Measurements from ENCODE around the gene ELOVL6.
"Not testable (repeated sequence)": the region's sequence is repeated elsewhere in the genome, so short reads cannot be mapped to it uniquely, and the experiment has no call there.

Gene ELOVL6

GRCh38 chr4:110198435-110199416 is at the start of gene ELOVL6:
TSS of gene ELOVL6 (minus strand) at chr4:110198615. CDS start at chr4:110198335, 280 bp downstream.
- DNase-seq = peak; percentile 89

GRCh38 chr4:110248100-110248499 is 49.7 kb upstream of the ELOVL6 start:
- DNase-seq = no peak

GRCh38 chr4:110247591-110247990 is 49.2 kb upstream of the ELOVL6 start:
- no peak for DNase-seq

- DNase-seq = no peak
Measured at GRCh38 chr4:110245577-110245976, 47.2 kb upstream of the ELOVL6 start.

GRCh38 chr4:110236324-110236723 is 37.9 kb upstream of the ELOVL6 start:
- no peak for DNase-seq

DNA sequence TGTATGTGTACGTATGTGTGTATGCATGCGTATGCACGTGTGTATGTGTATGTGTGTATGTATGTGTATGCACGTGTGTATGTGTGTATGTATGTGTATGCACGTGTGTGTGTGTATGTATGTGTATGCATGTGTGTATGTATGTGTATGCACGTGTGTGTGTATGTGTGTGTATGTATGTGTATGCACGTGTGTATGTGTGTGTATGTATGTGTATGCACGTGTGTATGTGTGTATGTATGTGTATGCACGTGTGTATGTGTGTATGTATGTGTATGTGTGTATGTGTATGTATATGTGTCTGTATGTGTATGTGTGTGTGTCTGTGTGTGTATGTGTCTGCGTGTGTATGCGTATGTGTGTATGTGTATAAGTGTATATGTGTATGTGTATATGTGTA is 35.2 kb upstream of the ELOVL6 start:
- DNase-seq = not testable (repeated sequence)

DNA sequence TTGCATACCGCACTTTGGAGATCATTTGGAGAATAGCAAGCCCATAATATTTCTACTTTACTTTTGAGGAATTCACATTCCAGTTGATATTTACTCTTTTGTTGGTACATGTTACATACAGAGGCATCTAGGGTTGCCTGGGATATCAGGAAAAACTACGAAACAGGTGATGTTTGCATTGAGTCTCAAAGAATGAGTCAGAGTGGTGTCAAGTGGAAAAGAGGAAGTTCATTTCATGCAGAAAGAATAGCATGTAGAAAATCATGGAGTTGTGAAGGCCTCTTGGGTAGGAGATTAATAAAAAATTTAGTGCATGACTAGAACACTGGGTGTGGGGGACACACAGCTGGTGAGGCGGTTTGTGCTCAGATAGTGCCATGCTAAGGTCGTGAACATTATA is 33.5 kb upstream of the ELOVL6 start:
- DNase-seq = no peak

- no peak for DNase-seq
Measured at GRCh38 chr4:110229266-110229665, 30.9 kb upstream of the ELOVL6 start.

- DNase-seq = no peak
Measured at GRCh38 chr4:110224812-110225211, 26.4 kb upstream of the ELOVL6 start.

DNA sequence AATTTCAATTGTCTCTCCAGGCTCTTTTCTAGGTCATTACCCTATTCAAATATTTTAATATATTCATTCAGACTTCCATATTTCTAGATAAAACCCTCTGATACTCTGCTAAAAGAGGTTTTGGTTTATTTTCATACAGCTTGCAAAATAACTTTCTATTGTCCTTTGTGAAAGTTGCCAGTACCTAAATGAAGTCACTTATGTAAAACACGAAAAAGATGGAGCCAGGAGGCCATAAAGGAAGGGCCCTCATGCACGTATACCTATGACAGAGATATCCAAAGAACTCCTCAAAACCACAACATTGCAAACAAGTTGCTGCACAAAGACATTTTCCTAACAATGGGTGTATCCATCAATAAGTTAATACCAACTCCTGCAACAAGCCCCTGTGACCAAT is 25.7 kb upstream of the ELOVL6 start:
- no peak for DNase-seq

DNA sequence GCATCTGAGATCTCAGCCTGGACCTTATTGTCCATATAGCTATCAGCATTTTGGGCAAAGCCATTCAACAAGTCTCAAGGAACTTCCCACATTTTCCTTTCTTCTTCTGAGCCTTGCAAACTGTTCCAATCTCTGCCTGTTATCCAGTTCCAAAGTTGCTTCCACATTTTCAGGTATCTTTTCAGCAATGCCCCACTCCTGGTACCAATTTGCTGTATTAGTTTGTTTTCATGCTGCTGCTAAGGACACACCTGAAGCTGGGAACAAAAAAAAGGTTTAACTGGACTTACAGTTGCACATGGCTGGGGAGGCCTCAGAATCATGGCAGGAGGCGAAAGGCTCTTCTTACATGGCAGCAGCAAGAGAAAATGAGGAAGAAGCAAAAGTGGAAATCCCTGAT is 20.5 kb upstream of the ELOVL6 start:
- DNase-seq = not testable (repeated sequence)

DNA sequence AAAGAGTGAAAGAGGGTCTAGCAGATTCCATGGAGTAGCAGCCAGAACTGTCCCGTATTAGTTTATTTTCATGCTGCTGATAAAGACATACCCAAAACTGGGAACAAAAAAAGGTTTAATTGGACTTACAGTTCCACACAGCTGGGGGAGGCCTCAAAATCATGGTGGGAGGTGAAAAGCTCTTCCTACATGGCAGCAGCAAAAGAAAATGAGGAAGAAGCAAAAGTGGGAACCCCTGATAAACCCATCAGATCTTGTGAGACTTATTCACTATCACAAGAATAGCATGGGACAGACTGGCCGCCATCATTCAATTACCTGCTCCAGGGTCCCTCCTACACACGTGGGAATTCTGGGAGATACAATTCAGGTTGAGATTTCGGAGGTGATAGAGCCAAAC is 18.8 kb upstream of the ELOVL6 start:
- DNase-seq = not testable (repeated sequence)

GRCh38 chr4:110216129-110216528 is 17.7 kb upstream of the ELOVL6 start:
- no peak for DNase-seq

DNA sequence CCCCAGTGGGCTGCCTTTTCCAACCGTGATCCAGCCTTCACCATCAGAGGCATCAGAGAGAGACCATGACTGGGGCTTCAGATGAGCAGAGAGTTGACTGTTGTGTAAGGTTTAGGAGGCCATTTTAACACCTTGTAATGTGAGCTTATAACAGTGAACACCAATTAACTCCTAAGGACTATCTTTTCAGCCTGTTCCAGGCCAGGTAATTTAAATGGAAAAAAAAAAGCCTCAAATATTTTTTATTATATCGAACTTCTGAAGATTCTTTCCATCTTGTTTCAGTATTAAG is 13.3 kb upstream of the ELOVL6 start:
- no peak for DNase-seq

GRCh38 chr4:110211007-110211769 is 12.8 kb upstream of the ELOVL6 start:
- no peak for DNase-seq

- DNase-seq = no peak
Measured at GRCh38 chr4:110208419-110208818, 10.0 kb upstream of the ELOVL6 start.

DNA sequence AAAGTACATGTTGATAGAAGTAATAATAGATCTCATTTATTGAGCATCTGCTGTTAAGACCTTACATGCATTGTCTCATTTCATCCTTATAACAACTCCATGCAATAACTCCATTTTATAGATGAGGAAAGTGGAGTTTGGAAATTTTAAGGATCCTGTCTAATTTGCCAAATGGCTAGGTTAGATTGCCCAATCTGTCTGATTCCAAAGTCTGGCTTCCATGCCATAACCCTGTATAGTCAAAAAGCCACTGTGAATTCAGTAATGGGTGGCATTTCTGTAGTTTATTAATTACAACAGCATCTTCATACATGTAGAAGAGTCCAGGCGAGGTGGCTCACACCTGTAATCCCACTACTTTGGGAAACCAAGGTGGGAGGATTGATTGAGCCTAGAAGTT is 8.8 kb upstream of the ELOVL6 start:
- no peak for DNase-seq

DNA sequence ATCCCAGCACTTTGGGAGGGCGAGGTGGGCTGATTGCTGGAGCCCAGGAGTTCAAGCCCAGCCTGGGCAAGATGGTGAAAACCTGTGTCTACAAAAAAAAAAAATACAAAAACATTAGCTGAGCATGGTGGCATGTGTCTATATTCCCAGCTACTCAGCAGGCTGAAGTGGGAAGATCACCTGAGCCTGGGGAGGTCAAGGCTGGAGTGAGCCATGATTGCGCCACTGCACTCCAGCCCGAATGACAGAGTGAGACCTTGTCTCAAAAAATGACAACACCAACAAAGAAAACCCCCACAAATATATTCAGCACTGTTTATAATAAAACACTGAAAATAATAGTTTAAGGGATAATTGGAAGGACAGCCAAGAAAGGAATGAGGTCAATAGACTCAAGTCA is 3.6 kb upstream of the ELOVL6 start:
- DNase-seq = no peak

DNA sequence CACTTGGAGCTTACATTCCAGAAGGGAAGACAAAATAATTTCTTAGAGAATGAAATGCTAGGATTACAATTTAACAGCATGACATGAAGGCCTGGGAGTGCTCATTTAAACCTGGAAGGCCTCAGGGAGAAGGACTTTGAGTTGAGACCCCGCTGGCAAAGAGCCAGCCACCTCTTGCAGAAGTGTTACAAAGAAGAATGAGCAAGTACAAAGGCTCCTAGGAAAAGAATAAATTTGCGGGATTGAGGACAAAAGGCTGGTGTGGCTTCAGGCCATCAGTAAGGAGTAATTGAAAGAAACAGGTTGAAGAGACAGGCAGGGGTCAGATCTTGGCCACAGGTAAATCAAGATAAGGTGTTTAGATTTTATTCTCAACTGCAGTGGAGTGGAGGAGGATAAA is 3.1 kb upstream of the ELOVL6 start:
- peak; percentile 28 for DNase-seq

- no peak for DNase-seq
Measured at GRCh38 chr4:110200689-110201088, 2.3 kb upstream of the ELOVL6 start.

GRCh38 chr4:110198049-110198434 is 373 bp downstream of the ELOVL6 start:
- DNase-seq = no peak

GRCh38 chr4:110197529-110198042 is 829 bp downstream of the ELOVL6 start:
- DNase-seq = peak; percentile 82

DNA sequence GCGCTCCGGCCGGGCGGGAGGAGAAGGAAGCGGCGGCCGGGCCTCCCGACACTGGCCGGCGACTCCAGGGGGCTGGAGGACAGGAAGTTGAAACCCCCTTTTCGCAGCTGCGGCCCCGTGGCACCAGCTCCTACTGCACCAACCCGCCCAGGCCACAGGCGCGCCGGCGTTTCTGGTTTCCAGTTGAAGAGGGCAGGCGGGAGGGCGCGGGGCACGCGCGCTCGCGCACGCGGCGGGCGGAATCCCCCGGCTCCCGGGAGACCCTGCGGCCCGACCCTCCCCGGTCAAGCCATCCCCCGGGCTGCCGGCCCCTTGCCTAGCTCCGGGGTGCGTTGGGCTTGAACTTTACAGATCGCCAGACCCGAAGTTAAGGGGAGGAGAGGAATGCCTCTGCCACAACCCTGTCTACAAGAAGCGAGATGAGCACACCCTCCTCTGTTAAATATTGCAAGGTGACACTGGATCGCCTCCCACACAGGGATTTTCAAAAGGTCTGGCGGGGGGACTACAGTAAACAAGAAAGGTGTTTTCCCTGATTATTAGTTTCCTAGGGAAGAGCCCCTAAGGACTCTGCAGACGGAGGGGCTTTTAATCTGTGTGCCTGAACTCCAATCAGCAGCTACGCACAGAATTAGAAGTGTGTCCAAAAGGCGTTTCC is 1.4 kb downstream of the ELOVL6 start:
- peak; percentile 92 for DNase-seq
